H1 (cell line): ENCODE measurements around the gene MGAT4B. TPM values are rescaled to one million over a fixed set of nuclear protein-coding genes. Genes with fewer than 3 reads are reported as not detected.

Experiments
- CBX8 ChIP-seq: fragments of 300-800, 300-1000 bp; sonication (generic); IDR thresholded peaks from 2 replicates; pipeline ENCODE4 v1.7.1; 2016; ENCODE audit warnings: low read depth, low read length, borderline replicate concordance
- FOSL1 ChIP-seq: IDR thresholded peaks from 2 replicates; pipeline ENCODE4 v1.6.1; 2011; ENCODE audit warnings: mild to moderate bottlenecking, low read depth, low read length, moderate library complexity; ENCODE audit not compliant: insufficient read depth
- MAFK ChIP-seq: IDR thresholded peaks from 2 replicates; pipeline ENCODE4 v1.6.1; 2012; ENCODE audit warnings: low read depth, mild to moderate bottlenecking, improper control_type of control experiment, low read length
- polyA plus RNA-seq, 7 experiments: library from polyadenylated mRNA; depleted of rRNA in 3 of 7; stranded (reverse) in 5 of 7; unstranded in 2 of 7; fragments of >200 nt in 5 of 7; fragments of 200-250 nt in 2 of 7; gene quantifications; 1 replicate in 5 of 7; 2 replicates in 1 of 7; 4 replicates in 1 of 7; pipeline versions ENCODE4 v1.2.1 to v1.2.3, GENCODE V29; 2011 to 2013; ENCODE audit warnings: missing spikeins in 2 of 7, mixed read lengths in 2 of 7
- total RNA-seq: library from RNA; stranded (reverse); fragmentation: NEBNext Ultra II Directional; extraction: Animal tissue kit (Norgen Biotek cat#: 25700); gene quantifications from 2 replicates; pipeline ENCODE4 v1.2.1, GENCODE V29; 2021
- TF ChIP-seq, protein P1 (sequence below): IDR thresholded peaks from 2 replicates; pipeline ENCODE4 v1.6.1; 2011; ENCODE audit warnings: low read length, improper control_type of control experiment

The MGAT4B gene
- total and polyA plus RNA-seq, 2 of the 8 experiments (the other 6 are each of a cell fraction or from before 2014, with no cell fraction given): 116 to 128 TPM

DNA sequence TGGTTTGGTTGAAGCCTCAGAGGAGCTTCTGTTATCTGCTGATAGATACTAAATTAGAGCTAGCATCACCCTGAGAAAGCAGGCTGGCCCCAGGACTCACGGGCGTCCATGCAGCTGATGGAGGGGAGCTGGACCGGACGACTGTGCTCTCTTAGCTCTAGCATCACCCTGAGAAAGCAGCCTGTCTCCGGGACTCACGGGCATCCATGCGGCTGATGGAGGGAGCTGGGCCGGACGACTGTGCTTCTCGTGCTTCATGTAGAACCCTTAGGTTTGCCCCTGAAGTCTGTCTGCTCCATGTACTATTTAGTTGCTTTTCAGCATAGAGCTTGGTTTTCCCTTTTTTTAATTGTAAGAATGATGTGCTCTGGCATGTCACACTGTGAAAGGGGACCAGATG, 29.2 kb downstream of the MGAT4B start (continued):
- no peak for TF ChIP-seq FOSL1
- TF ChIP-seq MAFK: no peak
- TF ChIP-seq CBX8: no peak
- TF ChIP-seq, protein P1, sequence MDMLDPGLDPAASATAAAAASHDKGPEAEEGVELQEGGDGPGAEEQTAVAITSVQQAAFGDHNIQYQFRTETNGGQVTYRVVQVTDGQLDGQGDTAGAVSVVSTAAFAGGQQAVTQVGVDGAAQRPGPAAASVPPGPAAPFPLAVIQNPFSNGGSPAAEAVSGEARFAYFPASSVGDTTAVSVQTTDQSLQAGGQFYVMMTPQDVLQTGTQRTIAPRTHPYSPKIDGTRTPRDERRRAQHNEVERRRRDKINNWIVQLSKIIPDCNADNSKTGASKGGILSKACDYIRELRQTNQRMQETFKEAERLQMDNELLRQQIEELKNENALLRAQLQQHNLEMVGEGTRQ: no peak
